Activated CD8-positive, alpha-beta memory T cell treated with anti-CD3 and anti-CD28 coated beads, Interleukin-2, amount 50 U/mL, for 24 hours (primary cell): Measurements from ENCODE around the gene POLD4.

Source experiments
- DNase-seq: peaks from one replicate; pipeline ENCODE4 v3.0.0-alpha.2; 2020; ENCODE audit errors: extremely low read depth

POLD4 gene

GRCh38 chr11:67316882-67317204 lies 36.5 kb downstream of the POLD4 start:
- no peak for DNase-seq

GRCh38 chr11:67315325-67315909 lies 37.9 kb downstream of the POLD4 start:
- no peak for DNase-seq

GRCh38 chr11:67314218-67314617 lies 39.1 kb downstream of the POLD4 start:
- no peak for DNase-seq

DNA sequence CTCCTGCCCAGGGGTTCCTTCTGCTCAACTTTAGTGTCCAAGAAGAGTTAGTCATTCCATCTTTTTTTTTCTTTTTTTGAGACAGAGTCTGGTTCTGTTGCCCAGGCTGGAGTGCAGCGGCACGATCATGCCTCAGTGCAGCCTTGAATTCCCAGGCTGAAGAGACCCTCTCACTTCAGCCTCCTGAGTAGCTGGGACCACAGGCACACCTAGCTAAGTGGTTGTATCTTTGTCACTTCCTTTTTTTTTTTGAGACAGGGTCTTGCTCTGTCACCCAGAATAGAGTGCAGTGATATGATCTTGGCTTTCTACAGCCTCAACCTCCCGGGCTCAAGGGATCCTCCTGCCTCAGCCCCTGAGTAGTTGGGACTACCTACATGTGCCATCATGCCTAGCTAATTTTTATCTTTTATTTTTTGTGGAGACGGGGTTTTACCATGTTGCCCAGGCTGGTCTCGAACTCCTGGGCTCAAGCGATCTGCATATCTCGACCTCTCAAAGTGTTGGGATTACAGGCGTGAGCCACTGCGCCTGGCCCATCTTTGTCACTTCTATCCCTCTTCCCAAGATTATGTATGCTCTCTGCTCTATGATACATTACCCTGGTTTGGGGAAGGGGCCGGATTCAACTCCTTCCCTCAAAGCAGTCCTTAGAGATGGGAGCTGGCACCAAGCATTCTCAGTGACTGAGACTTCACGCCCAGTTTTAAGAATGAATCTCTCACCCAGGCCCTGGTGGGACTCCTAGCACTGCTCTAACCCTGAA lies 40.0 kb downstream of the POLD4 start:
- no peak for DNase-seq

DNA sequence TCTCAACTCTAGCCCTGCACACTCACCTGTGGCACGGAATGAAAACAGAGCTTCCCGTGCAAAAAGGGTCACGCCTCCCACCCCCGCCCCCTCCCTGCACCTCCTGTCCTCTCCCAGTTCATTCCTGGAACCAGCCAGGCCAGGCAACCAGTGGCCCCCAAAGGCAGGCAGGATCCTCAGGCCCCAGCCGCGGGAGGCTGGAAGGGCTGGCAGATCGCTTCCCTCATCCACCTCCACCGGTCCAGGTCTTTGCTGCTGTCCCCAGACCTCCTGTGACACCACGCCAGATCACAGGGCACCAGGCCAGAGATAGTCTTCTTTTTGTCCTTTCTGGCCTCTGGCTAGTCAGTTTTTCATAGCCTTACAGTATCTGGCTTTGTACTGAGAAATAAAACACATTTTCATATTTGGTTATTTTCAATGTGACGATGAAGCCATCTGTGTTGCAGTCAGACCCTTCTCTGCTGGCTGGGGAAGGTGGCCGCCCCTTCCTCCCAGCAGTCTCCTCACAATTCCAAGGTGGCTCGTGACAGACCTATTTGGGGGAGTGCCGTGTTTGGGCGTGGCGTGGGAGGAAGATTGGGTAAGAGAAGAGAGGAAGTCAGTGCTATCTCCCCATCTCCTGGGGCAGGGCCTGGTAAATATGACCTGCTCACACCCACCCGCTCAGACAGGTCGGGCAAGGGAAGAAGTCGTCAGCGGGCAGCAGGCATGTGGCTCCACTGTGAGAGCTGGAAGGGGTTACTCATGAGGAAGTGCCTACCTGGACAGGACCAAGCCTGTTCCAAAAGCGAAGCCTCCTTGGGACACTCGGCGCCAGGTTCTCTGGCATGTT lies 40.9 kb downstream of the POLD4 start:
- no peak for DNase-seq

GRCh38 chr11:67311556-67312082 lies 41.7 kb downstream of the POLD4 start:
- DNase-seq, result no peak

DNA sequence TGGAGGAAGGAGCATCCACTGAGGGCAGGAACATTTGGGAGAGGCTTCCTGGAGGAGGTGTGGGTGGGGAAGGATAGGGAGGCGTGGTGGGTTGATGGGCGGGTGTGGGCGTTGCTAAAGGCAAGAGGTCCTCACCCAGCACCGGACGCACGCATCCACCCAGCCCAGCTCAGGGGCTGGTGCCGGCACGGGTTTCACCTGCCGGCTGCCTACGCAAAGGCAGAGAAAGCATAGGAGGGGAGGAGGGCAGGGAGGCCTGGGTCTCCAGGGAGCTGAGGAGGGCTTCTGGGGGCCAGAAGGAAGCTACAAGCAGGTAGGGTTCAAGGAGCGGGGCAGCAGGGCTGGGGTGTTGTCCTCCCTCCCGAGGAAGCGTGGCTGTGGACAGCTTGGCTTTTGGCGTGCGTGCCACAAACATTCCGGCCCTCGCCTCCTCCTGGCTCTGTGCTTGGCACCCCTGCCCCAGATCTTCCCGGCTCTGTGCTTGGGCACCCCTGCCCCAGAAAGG lies 42.2 kb downstream of the POLD4 start:
- no peak for DNase-seq

- no peak for DNase-seq
Measured at GRCh38 chr11:67310246-67311050, 42.9 kb downstream of the POLD4 start.

- no peak for DNase-seq
Measured at GRCh38 chr11:67309661-67310061, 43.7 kb downstream of the POLD4 start.

- no peak for DNase-seq
Measured at GRCh38 chr11:67309166-67309565, 44.2 kb downstream of the POLD4 start.

- DNase-seq, result no peak
Measured at GRCh38 chr11:67308031-67308866, 45.1 kb downstream of the POLD4 start.

DNA sequence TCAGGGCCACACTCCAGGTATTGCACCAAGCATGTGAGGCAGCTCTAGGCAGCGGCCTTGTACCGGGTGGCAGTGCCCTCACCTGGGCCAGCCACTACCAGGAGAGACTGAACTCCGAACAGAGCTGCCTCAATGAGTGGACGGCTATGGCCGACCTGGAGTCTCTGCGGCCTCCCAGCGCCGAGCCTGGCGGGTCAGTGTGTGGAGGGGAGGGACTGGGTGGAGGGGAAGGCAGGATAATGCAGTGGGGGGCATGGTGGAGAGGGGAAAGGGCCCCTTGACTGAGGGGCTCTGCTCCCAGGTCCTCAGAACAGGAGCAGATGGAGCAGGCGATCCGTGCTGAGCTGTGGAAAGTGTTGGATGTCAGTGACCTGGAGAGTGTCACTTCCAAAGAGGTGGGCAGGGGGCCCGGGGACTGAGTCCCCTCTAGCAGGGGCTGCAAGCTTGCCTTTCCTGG lies 45.8 kb downstream of the POLD4 start:
- DNase-seq, result no peak

- no peak for DNase-seq
Measured at GRCh38 chr11:67306769-67307544, 46.4 kb downstream of the POLD4 start.

- DNase-seq, result no peak
Measured at GRCh38 chr11:67304511-67305113, 48.7 kb downstream of the POLD4 start.

GRCh38 chr11:67303835-67304411 lies 49.4 kb downstream of the POLD4 start:
- no peak for DNase-seq

DNA sequence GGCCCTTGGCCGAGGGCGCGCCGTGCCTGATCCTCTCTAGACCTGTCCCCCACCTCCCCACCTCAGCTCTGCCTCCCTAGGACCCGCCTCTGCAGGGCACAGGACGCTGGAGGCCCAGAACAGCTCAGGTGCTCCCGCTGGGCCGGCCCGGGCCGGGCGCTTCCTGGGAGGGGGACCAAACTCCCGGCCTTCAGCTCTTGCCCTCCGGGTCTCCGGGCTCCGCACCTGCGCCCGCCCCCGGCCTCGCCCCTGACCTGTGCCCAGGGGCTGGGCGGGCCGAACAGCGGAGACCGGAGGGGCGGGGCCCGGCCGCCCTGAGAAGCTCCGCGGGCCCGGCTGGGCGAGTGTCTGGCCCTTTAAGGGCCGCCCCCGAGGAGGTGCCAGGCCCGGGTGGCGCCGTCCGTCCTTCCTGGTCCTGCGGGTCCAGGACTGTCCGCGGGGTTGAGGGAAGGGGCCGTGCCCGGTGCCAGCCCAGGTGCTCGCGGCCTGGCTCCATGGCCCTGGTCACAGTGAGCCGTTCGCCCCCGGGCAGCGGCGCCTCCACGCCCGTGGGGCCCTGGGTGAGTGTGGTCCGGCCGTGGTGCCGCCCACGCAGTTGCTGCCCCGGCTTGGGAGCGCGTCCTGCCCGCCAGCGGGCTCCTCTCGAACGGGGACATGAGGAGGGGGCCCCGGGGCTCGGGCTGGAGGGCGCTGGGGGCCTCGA lies 50.1 kb downstream of the POLD4 start, which contains the start of gene SSH3:
Gene SSH3 (plus strand): TSS at position 399 of the 703 bp plus-strand sequence. CDS start 96 bp downstream, at position 495.
- DNase-seq, result no peak

GRCh38 chr11:67302571-67303131 lies 50.7 kb downstream of the POLD4 start:
- DNase-seq, result no peak
